NCI-H82 treated with DMSO at 0.1 percent for 48 hours (cell line): ENCODE data around the gene SHISA6.

Experiments
- DNase-seq: peaks from one replicate; lab custom pipeline; 2025; ENCODE audit not compliant: unreplicated experiment; lab: John Stamatoyannopoulos, UW

Gene SHISA6

GRCh38 chr17:11438673-11439072, 197.7 kb downstream of the SHISA6 start:
- DNase-seq, result no peak

- no peak for DNase-seq
Observed at GRCh38 chr17:11441004-11441403, 200.0 kb downstream of the SHISA6 start.

GRCh38 chr17:11446316-11446715, 205.3 kb downstream of the SHISA6 start:
- DNase-seq, result peak; percentile 25

DNA sequence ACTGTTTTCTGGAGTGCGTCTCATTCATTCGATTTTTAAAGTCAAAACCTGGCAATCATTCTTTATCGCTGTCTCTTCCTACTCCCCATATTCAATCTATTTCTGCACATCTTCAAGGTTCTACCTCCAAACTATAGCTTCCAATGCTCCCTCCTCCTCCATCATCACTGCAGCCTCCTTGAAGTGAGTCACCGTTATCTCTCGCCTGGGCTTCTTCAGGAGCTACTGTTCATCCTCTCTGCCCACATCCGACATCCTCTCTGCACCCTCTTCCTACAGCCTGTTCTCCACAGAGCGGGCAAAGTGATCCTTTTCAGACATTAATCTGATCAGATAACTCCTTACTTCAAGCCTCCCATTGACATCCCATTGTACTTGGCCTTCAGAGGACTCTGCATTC, 213.1 kb downstream of the SHISA6 start:
- no peak for DNase-seq

DNA sequence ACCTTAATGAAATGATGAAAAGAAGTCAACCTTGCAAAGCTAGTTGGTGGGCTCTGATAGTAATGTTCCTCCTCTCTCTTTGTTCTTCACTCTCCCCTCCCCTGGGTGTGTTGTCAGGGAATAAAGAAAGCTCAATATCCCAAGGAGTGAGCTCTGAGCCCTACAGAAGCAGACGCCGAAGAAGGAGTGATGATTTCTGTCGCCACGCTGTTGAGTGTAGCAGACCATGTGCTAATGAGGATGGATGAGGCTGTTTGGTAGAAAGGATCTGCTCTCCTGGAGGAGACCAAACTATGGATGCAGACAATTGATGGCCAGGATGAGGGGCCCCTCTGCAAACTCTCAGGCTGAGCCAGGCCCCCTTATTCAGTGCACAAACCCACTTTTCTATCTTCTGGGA, 217.3 kb downstream of the SHISA6 start:
- no peak for DNase-seq

DNA sequence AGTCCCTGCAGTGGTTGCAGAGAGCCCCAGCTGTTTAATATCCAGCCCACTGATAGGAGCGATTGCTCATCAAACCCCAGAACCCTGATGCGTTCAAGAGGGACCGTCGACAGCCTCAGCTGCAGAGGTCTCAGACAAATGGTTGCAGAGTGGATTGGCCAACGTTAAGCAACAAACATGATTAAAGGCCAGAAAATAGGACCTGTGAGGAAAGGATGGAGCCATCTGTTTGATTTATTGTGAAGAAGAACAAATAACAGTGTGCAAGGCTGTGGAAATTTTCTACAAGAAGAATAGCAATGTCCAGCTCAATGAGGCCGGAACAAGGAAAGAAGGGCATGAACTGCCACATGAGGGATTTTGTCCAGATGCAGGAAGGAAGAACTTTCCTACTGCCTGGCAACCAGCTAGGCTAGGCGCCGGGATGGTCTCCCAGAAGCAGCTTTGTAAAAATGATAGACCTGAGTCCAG, 218.9 kb downstream of the SHISA6 start:
- no peak for DNase-seq

DNA sequence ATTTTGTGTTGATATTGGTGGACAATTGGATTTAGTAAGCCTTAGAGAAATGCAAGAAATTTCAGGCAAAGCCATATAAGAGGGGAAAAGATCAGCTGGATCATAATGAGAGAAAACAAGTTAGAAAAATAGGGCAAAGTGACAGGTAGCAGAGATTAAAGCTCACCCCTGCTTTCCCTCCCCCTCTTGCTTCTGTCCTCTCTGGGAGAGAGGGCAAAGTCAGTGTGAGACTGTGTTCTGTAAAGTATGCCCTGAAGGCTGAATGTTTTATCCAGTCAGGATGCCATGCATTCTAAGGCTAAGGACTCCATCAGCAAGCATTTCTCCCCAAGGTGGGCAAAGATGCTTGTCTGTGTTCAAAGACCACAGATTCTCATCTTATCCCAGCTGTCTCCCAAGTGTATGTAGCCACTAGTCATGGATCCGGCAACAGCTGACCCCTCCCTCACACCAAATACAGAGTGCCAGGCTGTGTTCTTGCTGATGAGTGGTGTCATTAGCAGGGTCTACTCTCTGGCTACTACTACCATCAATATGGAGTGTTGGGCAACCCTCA, 221.1 kb downstream of the SHISA6 start:
- no peak for DNase-seq

GRCh38 chr17:11467639-11468038, 226.6 kb downstream of the SHISA6 start:
- DNase-seq, result no peak

DNA sequence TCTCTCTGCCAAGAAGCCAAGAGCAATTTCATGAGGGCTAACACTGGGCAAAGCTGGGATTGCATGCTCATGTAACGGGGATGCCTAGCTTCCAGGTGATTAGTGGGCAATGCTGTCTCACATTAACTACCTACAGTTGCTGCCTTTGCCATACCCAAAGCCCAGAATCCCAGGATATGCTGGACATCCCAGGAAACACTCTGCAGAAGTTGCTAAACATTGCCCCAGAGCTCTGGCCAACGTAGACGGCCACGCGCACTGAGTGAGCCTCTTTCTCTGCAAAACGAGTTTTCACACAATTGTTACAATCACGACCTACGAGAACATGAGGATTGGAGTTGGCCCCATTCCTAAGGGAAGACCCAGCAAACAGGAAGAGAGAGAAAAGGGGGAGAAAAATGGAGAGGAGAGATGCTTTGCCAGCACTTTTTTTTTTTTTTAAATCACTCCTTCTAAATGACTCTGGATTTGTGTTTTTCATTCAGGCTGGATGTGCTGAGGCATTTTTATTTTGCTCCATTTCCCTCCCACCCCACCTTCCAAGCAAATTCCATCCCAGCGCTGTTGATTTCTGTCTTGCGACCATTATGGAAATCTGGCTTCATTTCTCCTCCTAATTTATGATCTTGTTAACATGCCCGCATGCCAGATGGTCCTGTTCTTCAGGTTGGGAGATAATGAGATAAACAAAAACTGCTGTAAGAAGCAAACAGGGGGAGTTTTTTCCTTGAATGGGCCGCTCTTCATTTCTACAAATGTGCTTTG, 244.5 kb downstream of the SHISA6 start:
- DNase-seq, result peak; percentile 94

DNA sequence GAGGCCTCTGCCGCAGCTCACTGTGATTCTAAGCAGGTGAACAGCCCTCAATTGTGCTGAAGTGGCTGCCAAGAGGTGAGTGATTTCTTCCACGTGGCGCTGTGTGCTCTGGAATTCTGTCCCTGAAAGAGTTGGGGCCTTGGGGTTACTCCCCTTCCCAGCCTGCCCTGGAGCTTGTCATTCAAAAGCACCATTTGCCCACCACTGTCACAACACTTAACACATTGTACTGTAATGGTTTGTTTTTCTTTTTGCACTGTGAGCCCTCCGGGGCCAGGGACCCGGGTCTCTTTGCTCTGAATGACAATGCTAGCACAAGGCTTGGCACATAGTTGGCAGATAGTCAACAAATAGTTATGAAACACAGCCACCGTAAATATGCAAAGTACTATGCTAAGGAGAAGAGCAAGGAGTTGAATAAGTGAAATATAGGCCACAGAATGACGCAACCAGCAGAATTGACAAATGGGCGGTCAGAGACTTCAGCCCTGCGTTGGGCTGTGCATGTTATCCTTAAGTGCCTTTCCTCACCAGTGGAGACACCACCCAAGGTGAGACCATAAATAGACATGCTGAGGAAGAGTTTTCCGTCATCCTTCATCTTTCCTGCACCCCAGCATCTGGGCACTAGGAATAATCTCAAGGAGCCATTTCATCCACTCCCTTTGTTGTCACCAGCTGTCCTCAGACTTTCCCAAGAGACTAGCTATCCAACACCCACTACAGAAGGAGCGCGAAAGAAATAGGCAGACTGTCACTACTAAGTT, 245.3 kb downstream of the SHISA6 start:
- peak; percentile 96 for DNase-seq

DNA sequence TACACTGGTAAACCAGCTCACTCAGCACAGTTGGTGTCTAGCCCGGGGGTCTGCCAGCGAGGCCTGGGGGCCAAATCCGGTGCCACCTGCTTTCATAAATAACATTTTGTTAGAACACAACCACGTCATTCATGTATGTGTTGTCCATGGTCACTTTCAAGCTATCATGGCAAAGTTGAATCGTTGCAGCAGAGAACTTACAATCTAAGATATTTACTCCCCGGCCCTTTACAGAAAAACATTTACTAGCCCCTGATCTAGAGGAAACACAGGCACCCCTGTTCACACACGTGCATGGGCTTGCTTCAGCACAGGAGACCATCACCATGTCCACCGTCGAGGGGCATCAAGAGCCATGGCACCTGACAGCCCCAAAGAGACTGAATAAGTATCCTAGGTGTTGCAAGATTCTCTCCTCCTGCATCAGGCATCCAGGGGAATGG, 245.9 kb downstream of the SHISA6 start:
- DNase-seq, result no peak

DNA sequence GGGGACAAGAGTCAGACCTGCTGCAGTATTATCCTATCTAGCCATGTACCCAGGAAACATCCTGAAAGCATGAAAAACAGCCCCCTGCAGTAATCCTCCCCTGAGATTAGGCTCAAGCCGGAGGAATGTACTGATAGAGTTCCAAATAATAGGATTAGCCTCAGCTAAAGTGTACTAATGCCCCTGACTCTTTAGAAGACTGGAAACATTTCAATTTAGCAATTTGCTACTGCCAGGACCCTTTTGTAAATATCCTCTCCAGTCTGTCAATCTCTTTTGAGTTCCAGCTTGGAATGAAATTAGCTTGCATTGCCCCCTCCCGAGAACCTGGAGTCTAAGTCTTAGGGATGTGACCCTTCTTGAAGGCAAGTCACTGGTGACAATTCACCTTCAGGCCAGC, 246.5 kb downstream of the SHISA6 start:
- peak; percentile 99 for DNase-seq

- DNase-seq, result no peak
Observed at GRCh38 chr17:11488407-11488806, 247.4 kb downstream of the SHISA6 start.

DNA sequence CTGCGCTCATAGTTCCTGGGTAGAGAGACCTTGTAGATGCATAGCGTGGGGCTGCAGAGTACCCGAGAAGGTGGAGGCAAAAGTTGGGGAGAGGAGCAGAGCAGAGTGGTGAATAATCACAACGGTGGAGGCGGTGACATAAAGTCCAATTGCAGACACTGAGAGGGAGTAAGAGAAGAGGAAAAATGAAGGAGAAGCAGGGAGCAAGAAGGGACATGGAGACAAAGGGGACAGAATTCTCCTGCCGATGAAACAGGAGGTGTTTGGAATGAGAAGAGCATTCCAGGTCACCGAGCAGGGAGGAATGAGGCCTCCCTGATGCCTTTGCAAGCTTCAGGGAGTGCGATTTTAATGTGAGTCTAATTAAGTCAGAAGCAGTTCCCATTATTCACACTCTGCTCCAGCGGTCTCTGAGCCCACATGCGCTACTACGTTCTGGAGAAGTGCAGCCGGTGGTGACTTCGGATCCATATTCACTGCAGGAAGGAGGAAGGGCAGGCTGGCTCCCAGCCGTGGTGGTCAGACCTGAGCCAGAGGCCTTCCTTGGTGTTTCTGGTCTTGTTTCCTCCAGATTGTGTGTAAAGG, 249.2 kb downstream of the SHISA6 start:
- no peak for DNase-seq

DNA sequence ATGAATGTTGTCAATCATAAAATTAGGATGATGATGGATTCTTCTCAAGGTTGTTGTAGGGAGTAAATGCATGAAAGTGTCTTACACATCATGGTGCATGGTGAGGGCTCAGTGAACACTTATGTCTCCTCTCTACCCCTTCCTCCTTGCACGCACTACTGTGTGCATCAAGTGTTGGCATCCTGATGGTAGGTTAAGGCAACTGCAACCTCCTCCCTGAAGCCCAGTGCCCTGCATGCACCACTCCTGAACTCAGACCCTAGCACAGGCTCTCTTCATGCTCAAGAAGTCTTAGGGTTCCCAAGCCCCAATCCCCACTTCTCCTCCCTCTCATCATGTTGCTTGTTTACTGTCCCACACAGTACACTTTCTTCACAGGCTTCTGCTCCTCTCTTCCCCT, 251.5 kb downstream of the SHISA6 start:
- DNase-seq, result no peak

DNA sequence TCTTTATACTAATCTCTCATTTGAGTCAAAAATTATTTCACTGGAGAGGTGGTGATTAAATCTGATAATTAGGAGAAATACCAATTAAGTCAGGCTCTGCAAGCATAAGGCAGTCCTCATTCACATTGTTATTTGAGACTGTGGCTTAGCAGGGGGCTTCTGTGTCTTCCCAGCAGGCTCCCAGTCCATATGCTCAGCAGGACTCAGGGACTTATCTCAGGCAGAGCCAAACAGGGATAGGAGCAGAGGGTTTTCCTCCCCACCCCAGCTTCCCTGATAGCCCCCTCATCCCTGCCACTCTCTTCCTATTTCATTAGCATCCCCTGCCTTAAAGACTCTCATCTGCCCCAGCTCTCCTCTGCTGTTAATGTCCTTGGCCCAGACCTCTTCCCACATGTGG, 252.9 kb downstream of the SHISA6 start:
- DNase-seq, result peak; percentile 98

DNA sequence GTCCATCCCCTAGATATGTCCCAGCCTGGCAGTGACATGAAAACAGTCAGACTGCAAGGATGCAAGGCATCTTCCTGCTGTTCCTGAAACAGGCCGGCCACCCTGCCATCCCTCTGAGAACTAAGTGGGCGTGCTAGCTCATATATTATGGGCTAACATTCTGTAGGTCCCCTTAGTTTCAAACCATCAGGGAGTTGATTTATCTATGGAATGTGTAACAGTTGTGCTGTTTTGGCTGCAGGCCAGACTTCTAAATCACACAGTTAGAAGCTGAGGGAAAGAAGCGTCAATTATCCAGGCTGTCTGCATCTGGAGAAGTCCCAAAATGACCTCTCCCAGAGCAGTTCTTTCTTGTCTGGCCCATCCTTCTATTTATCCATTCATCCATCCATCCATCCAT, 254.6 kb downstream of the SHISA6 start:
- peak; percentile 79 for DNase-seq

DNA sequence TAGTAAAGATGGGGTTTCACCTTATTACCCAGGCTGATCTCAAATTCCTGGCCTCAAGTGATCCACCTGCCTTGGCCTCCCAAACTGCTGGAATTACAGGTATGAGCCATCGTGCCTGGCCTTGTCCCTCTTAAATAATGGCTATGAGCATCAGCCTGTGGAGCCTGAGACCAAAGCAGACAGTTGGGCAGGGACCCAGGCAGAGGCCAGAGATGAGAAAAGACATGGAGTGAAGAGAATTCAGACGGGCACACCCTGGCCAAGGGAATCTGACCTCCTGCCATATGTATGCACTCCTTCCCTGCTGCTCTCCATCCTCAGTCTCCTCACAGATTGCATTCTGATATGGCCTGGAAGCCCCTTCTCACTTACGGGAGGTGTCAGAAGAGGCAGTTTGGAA, 258.9 kb downstream of the SHISA6 start:
- no peak for DNase-seq

DNA sequence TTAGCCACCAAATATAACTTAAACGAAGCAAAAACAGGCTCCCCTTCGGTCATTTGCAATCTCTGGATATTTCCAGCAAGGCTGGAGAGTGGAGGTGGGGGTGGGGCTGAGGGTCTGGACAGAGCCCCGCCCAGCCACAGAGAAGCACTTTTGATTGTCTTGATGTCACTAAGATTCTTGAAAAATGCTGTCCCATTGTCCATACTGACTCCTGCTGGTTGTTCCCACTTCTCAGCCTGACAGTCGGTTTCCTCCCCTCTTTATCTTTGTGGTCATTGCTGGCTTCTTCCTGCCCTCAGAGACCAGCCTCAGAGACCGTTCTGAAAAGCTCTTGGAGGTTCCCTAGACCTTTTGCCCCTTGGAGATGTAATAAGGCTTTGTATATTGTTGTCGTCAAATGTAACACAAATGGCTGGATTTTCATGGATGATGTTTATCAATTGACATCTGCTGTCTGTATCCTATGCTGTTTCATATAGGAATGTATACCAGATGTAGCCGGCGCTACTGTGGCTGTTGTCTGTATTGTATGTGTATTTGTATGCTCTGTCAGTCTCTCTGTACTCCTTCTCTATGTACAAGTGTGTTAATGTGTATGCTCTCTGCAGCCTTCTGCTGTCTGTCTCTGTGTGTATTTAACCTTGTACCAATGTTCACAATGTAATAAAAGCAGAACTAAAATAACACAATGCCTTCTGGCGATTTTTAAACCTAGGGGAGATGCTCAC, 262.5 kb downstream of the SHISA6 start:
- DNase-seq, result no peak

- DNase-seq, result no peak
Observed at GRCh38 chr17:11506635-11507034, 265.6 kb downstream of the SHISA6 start.

DNA sequence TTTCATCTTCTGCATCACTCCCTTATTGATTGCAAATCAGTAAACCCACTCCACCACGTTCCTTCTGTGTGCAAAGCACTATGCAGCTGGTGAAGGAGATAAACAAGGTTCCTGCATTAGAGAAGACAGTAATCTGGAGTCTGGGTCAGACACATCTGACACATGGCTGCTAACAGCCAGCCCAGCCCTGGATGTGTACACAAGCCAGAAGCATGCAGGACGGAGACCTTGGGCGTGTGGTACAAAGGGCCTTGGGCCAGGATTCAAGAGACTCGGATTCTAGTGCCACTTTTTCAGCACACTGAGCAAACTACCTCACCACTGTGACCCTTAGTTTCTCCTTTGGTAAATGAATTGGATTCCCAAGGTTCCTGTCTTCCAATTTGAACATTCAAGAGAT, 270.7 kb downstream of the SHISA6 start:
- DNase-seq, result no peak
